Dermis lymphatic vessel endothelial cell (primary cell): Measurements from ENCODE around the gene SPINK14. TPM values are rescaled to one million over a fixed set of nuclear protein-coding genes. Genes with fewer than 3 reads are reported as not detected.

Source experiments
- total RNA-seq: library from RNA; depleted of rRNA; stranded (reverse); fragments of >200 nt; gene quantifications from 2 replicates; pipeline ENCODE4 v1.2.1, GENCODE V29; 2014

The SPINK14 gene, protein sequence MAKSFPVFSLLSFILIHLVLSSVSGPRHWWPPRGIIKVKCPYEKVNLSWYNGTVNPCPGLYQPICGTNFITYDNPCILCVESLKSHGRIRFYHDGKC
- total RNA-seq: not detected in 2 replicates

DNA sequence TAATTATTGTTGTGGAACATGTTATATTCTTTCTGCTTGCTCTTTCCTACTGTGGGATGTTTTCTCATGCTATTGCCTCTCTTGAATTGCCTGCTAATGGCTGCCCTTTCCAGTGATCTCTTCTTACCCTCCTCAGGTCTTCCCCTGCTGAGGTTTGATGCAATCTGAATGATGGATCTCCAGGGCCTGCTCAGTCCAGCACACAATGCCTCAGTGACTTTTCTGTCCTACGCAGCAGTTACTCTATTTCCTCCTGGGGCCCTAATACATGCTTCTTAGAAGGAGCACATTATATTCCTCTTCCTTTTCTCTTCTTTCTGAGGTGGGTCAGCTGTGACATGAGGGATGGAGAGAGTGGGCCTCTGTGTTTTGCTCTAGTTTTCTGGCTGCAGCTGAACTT lies at the start of gene SPINK14:
Gene SPINK14 (plus strand): TSS at position 301 of the 400 bp plus-strand sequence. CDS start 1,187 bp downstream, outside the sequence.

DNA sequence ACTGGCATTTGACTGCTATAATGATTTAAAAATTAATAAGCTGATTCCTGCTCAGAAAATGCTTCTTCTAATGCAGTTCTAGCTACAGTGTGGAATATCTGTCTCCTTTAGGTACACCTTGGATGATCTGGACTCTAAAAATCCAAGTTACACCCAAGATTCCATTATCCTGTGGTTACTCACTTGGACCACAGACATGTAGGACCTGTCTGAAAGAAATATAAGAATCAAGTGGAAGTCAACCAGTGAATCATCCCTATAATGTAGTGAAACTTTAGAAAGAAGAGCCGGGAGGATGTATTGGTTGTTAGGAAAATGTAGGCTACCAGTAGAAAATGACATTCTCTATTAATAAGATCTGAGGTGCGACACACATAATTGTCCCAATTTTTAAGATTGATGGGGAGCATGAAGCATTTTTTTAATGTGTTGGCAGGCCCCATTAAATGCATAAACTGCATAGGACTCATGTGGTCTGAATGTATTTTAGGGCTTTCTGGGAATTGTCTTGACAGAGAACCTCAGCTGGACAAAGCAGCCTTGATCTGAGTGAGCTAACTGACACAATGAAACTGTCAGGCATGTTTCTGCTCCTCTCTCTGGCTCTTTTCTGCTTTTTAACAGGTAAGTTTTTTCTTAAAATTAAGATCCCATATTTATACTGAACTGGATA lies 34.3 kb downstream of the SPINK14 start, which contains the start of gene SPINK6:
Gene SPINK6 (plus strand): TSS at position 512 of the 673 bp plus-strand sequence. CDS start 55 bp downstream, at position 567.

Other genes starting within 250 kb of the SPINK14 start
- 0.09 TPM in 1 of 2 replicates, not detected in the other for gene SPINK5, start 104.6 kb upstream of the SPINK14 start, total RNA-seq
- gene SPINK6, start 34.5 kb downstream of the SPINK14 start, total RNA-seq: not detected in 2 replicates
- not detected in 2 replicates for gene MARCOL, start 70.0 kb downstream of the SPINK14 start, total RNA-seq
- not detected in 2 replicates for gene SPINK13, start 100.2 kb downstream of the SPINK14 start, total RNA-seq
- not detected in 2 replicates for gene SPINK7, start 143.9 kb downstream of the SPINK14 start, total RNA-seq
- not detected in 2 replicates for gene SPINK9, start 167.0 kb downstream of the SPINK14 start, total RNA-seq
- gene FBXO38, start 215.4 kb downstream of the SPINK14 start, total RNA-seq: 45.7 and 48.0 TPM in 2 replicates